Upper lobe of left lung (tissue), 4 donors: ENCODE measurements around the gene TOMM40L.

Experiments
- CTCF ChIP-seq, 6 experiments: fragments of 450-650 bp in 4 of 6; fragments of 200-600 bp in 2 of 6; sonication (generic) in 2 of 6; IDR thresholded peaks; one replicate each; pipeline ENCODE4 v1.5.1; 2016 to 2019; ENCODE audit warnings: antibody characterized with exemption in 6 of 6
- POLR2A ChIP-seq, 4 donors: fragments of 450-650 bp; IDR thresholded peaks; one replicate each; pipeline ENCODE4 v1.5.1; 2016 to 2017; ENCODE audit warnings: antibody characterized with exemption in 4 of 4, mild to moderate bottlenecking in 2 of 4

GRCh38 chr1:161267321-161267720 lies 41.5 kb downstream of the TOMM40L start:
- TF ChIP-seq CTCF (IDR thresholded peaks at IDR 0.05) (no peak), POLR2A (IDR thresholded peaks at IDR 0.05) (no peak)
